NT2/D1 (cell line): ENCODE data around the gene GRK5.

Experiments used
- YY1 ChIP-seq: IDR thresholded peaks from 2 replicates; pipeline ENCODE4 v1.6.1; 2011; ENCODE audit not compliant: insufficient read length, insufficient read depth
- ZNF274 ChIP-seq: IDR thresholded peaks from 2 replicates; pipeline ENCODE4 v1.6.1; 2011; ENCODE audit warnings: mild to moderate bottlenecking, low read depth, low read length

GRCh38 chr10:119453313-119453712 is 245.9 kb downstream of the GRK5 start:
- TF ChIP-seq YY1 (no peak), ZNF274 (no peak)
